ENCODE measurements around the gene ABCC10. TPM values are rescaled to one million over a fixed set of nuclear protein-coding genes. Genes with fewer than 3 reads are reported as not detected.
"Not testable (repeated sequence)": the region's sequence is repeated elsewhere in the genome, so short reads cannot be mapped to it uniquely, and the experiment has no call there.

Gene ABCC10
- total RNA-seq, 1 donor from 2014 or later = 11.9 TPM

- not testable (repeated sequence) for DNase-seq (ENCODE audit: low spot score); ATAC-seq
Observed at GRCh38 chr6:43467265-43467664, 39.9 kb downstream of the ABCC10 start.

- DNase-seq (ENCODE audit: low spot score) (no peak), ATAC-seq (no peak)
Observed at GRCh38 chr6:43467752-43468151, 40.4 kb downstream of the ABCC10 start.

- DNase-seq (ENCODE audit: low spot score) (no peak), ATAC-seq (no peak)
Observed at GRCh38 chr6:43468240-43468639, 40.9 kb downstream of the ABCC10 start.

GRCh38 chr6:43468748-43469681 lies 41.7 kb downstream of the ABCC10 start:
- no peak for DNase-seq (ENCODE audit: low spot score)
- no peak for ATAC-seq

- no peak for ATAC-seq
Observed at GRCh38 chr6:43469947-43470346, 42.6 kb downstream of the ABCC10 start.

GRCh38 chr6:43471399-43471798 lies 44.1 kb downstream of the ABCC10 start:
- peak; percentile 54 for ATAC-seq
- DNase-seq (ENCODE audit: low spot score) = no peak

More at GRCh38 chr6:43469947-43470346, 42.6 kb downstream of the ABCC10 start:
- DNase-seq (ENCODE audit: low spot score) = no peak

- DNase-seq (ENCODE audit: low spot score) = no peak
- no peak for ATAC-seq
Observed at GRCh38 chr6:43472515-43472914, 45.2 kb downstream of the ABCC10 start.

- DNase-seq (ENCODE audit: low spot score) = no peak
- ATAC-seq = no peak
Observed at GRCh38 chr6:43475516-43475915, 48.2 kb downstream of the ABCC10 start.

- ATAC-seq (no peak), DNase-seq (ENCODE audit: low spot score) (no peak)
Observed at GRCh38 chr6:43476746-43477145, 49.4 kb downstream of the ABCC10 start.

- DNase-seq (ENCODE audit: low spot score) (peak; percentile 92), ATAC-seq (peak; percentile 99)
Observed at GRCh38 chr6:43477235-43478007, 50.1 kb downstream of the ABCC10 start, which contains the start of gene TJAP1. Gene TJAP1 (plus strand): TSS chr6:43477570. CDS start chr6:43499002, 21,432 bp downstream.

GRCh38 chr6:43478008-43478372 lies 50.6 kb downstream of the ABCC10 start:
- ATAC-seq (no peak), DNase-seq (ENCODE audit: low spot score) (no peak)

GRCh38 chr6:43481075-43481474 lies 53.7 kb downstream of the ABCC10 start:
- ATAC-seq = no peak
- no peak for DNase-seq (ENCODE audit: low spot score)

- peak; percentile 45 for ATAC-seq
- no peak for DNase-seq (ENCODE audit: low spot score)
Observed at GRCh38 chr6:43481591-43482236, 54.4 kb downstream of the ABCC10 start.

GRCh38 chr6:43488667-43489276 lies 61.4 kb downstream of the ABCC10 start:
- ATAC-seq (no peak), DNase-seq (ENCODE audit: low spot score) (no peak)

GRCh38 chr6:43489277-43490072 lies 62.1 kb downstream of the ABCC10 start:
- DNase-seq (ENCODE audit: low spot score) = no peak
- ATAC-seq = no peak

- ATAC-seq = no peak
- DNase-seq (ENCODE audit: low spot score) = peak; percentile 66
Observed at GRCh38 chr6:43490523-43490939, 63.2 kb downstream of the ABCC10 start.

GRCh38 chr6:43491750-43492661 lies 64.7 kb downstream of the ABCC10 start:
- ATAC-seq = peak; percentile 50
- no peak for DNase-seq (ENCODE audit: low spot score)

- DNase-seq (ENCODE audit: low spot score) (no peak), ATAC-seq (no peak)
Observed at GRCh38 chr6:43492673-43493072, 65.3 kb downstream of the ABCC10 start.

- ATAC-seq (no peak), DNase-seq (ENCODE audit: low spot score) (no peak)
Observed at GRCh38 chr6:43493230-43493629, 65.9 kb downstream of the ABCC10 start.

All from left lobe of liver (tissue), 2 donors.